Tibial artery (tissue), 4 donors: ENCODE results near the gene LHPP.

ENCODE experiments used
- DNase-seq, 2 donors: peaks; one replicate each; pipeline ENCODE4 v3.0.0-alpha.2; 2019
- H3K27ac ChIP-seq, 2 donors: fragments of 200-600 bp; sonication (generic) in 1 of 2; 1 replicate in 1 of 2; 2 replicates in 1 of 2; pipeline ENCODE4 v1.5.1; 2018 to 2019; ENCODE audit warnings: mild to moderate bottlenecking in 1 of 2
- H3K27me3 ChIP-seq, 2 donors: fragments of 200-600 bp; sonication (generic) in 1 of 2; one replicate each; pipeline versions ENCODE4 v1.5.1 to v1.6.0; 2016 to 2019
- H3K36me3 ChIP-seq, 3 donors: fragments of 200-600 bp; sonication (generic) in 2 of 3; one replicate each; pipeline ENCODE4 v1.5.1; 2016 to 2019; ENCODE audit warnings: mild to moderate bottlenecking in 2 of 3
- H3K4me1 ChIP-seq, 4 donors: fragments of 200-600 bp; sonication (generic) in 2 of 4; 1 replicate in 3 of 4; 2 replicates in 1 of 4; pipeline ENCODE4 v1.5.1; 2016 to 2019
- H3K4me3 ChIP-seq, 2 donors: fragments of 200-600 bp; sonication (generic) in 1 of 2; 1 replicate in 1 of 2; 2 replicates in 1 of 2; pipeline ENCODE4 v1.5.1; 2018 to 2019; ENCODE audit warnings: mild to moderate bottlenecking in 2 of 2
- H3K9me3 ChIP-seq, 3 donors: fragments of 200-600 bp; sonication (generic) in 1 of 3; one replicate each; pipeline ENCODE4 v1.5.1; 2016 to 2019
- CTCF ChIP-seq, 2 experiments: fragments of 200-600 bp in 1 of 2; fragments of 450-650 bp in 1 of 2; IDR thresholded peaks; one replicate each; pipeline ENCODE4 v1.5.1; 2017 to 2019; ENCODE audit warnings: antibody characterized with exemption in 2 of 2, mild to moderate bottlenecking in 1 of 2, moderate library complexity in 1 of 2
- intact Hi-C: fragments of 100-400 bp; cut with DNase I; formaldehyde crosslinking; loops from one replicate; pipeline ENCODE4 v1.15.0; 2023; ENCODE audit warnings: low total_unique reads

Gene LHPP

GRCh38 chr10:124492266-124492665 is 30.6 kb downstream of the LHPP start:
- intact Hi-C loops = no loop called here
- H3K27ac ChIP-seq = no peak overlapping the region
- TF ChIP-seq CTCF (IDR thresholded peaks at IDR 0.05) = no peak

GRCh38 chr10:124493214-124493882 is 31.7 kb downstream of the LHPP start:
- Histone ChIP-seq H3K4me1 (no peaks in the 10 kb centered on the region), H3K36me3 (peaks cover 0 to 19% (median 3%) of the 10 kb centered on the region in 3 donors), H3K4me3 (no peak overlapping the region), H3K27ac (no peak overlapping the region), H3K27me3 (no peaks in the 10 kb centered on the region), H3K9me3 (no peaks in the 10 kb centered on the region)
- TF ChIP-seq CTCF (IDR thresholded peaks at IDR 0.05) = no peak
- intact Hi-C loops = no loop called here
- DNase-seq = no peak

More at GRCh38 chr10:124492266-124492665, 30.6 kb downstream of the LHPP start:
- Histone ChIP-seq H3K9me3 (no peaks in the 10 kb centered on the region), H3K27me3 (no peaks in the 10 kb centered on the region), H3K4me1 (no peaks in the 10 kb centered on the region), H3K36me3 (peaks cover 0 to 21% (median 3%) of the 10 kb centered on the region in 3 donors), H3K4me3 (no peak overlapping the region)
- no peak for DNase-seq

GRCh38 chr10:124494046-124494807 is 32.6 kb downstream of the LHPP start:
- no peaks in the 10 kb centered on the region for H3K4me1 ChIP-seq
- intact Hi-C loops = no loop called here
- no peak for TF ChIP-seq CTCF (IDR thresholded peaks at IDR 0.05)

GRCh38 chr10:124495162-124495561 is 33.5 kb downstream of the LHPP start:
- Histone ChIP-seq H3K4me3 (no peak overlapping the region), H3K9me3 (no peaks in the 10 kb centered on the region), H3K27ac (no peak overlapping the region), H3K4me1 (no peaks in the 10 kb centered on the region), H3K36me3 (peaks cover 0 to 14% (median 2%) of the 10 kb centered on the region in 3 donors), H3K27me3 (no peaks in the 10 kb centered on the region)
- no peak for DNase-seq
- intact Hi-C loops = no loop called here
- no peak for TF ChIP-seq CTCF (IDR thresholded peaks at IDR 0.05)

More at GRCh38 chr10:124494046-124494807, 32.6 kb downstream of the LHPP start:
- H3K27me3 ChIP-seq = no peaks in the 10 kb centered on the region
- no peak for DNase-seq
- no peak overlapping the region for H3K27ac ChIP-seq
- no peak overlapping the region for H3K4me3 ChIP-seq
- no peaks in the 10 kb centered on the region for H3K9me3 ChIP-seq
- peaks cover 0 to 14% (median 3%) of the 10 kb centered on the region in 3 donors for H3K36me3 ChIP-seq

GRCh38 chr10:124495725-124496124 is 34.1 kb downstream of the LHPP start:
- no peaks in the 10 kb centered on the region for H3K4me1 ChIP-seq
- no peak overlapping the region for H3K4me3 ChIP-seq
- intact Hi-C loops = no loop called here
- H3K9me3 ChIP-seq = peaks cover 0 to 3% (median 0%) of the 10 kb centered on the region in 3 donors
- no peak for TF ChIP-seq CTCF (IDR thresholded peaks at IDR 0.05)
- no peak for DNase-seq
- no peak overlapping the region for H3K27ac ChIP-seq
- H3K36me3 ChIP-seq = peaks cover 3 to 8% (median 5%) of the 10 kb centered on the region in 3 donors
- H3K27me3 ChIP-seq = no peaks in the 10 kb centered on the region
